ENCODE results near the gene ABHD14A.

The ABHD14A gene

DNA sequence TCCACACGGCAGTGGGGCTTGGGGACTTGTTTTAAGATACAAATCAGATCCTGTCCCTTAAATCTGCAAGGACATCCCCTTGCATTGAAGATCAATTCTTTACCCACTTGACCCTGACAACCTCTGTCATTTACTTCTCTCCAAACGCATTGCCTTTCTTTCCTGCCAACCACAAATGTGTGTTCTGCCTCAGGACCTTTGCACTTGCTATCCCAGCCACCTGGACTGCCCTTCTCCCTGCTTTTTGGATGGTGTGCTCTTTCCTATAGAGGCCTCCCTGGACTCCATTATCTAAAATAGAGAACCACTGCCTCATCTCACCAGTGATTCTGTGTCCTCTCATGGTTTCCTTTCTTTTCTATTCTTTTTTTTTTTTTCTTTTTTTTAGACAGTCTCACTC lies 22.3 kb downstream of the ABHD14A start:
- DNase-seq = no peak

DNA sequence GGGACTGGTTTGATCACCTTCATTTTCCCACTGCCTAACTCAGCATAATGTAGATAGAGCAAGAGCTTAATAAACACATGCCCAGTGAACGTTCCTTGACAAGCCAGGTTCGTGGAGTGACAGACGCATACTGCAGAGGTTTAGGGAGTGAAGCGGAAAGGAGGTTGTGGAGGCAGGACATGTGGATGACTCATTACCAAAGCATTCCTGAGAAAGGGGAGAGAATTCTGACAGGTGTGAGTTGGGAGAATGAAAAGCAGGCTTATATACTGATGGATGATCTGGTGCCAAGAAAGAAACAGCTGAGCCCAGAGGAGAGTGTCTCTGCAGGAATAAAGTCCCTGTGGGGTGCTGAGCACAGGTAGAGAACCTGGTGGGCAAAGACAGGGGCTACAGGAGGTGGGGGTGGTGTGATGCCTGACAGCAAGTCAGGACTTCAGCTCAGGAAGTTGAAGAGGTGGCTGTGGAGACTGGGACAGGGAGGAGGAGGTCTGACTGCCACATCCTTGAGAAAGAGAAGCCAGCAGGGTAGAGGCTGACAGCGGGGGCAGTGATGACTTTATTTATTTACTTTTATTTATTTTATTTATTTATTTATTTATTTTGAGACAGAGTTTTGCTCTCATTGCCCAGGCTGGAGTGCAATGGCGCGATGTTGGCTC lies 23.2 kb downstream of the ABHD14A start:
- no peak for DNase-seq

DNA sequence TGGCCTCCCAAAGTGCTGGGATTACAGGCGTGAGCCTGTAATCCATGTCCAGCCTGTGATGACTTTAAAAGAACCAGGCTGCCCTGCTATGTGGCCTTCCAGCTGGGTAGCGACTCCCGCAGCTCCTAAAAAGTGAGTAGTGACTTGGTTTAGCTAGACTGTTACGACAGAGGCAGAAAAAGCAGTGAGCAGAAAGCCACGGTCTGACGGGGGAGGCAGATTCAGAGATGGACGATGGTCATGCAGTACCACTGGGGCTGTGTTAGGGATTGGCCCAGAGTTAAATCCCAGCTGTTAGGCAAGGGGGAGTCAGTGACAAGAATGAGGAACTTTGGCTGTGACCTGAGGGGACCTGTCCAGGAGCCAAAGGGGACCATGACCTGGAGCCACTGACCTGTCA lies 23.9 kb downstream of the ABHD14A start:
- no peak for DNase-seq

DNA sequence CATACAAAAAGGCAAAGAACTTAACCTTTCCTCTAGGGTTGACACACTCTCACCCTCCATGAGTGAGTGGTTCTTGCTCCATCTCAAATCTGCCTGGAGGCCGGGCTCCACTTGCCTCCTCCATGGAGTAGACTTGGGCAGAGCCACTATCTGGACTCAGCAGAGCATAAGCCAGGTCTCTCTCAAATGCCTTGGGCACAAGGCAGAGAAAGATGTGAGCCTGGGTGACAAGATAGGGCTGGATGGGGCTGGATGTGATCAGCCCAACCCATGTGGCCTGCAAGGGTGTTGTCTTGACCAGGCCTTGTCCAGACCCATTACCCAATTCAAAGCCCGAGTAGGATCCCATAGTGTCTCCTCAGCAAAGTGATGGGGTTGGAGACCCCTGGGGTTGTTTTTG lies 25.0 kb downstream of the ABHD14A start:
- no peak for DNase-seq

DNA sequence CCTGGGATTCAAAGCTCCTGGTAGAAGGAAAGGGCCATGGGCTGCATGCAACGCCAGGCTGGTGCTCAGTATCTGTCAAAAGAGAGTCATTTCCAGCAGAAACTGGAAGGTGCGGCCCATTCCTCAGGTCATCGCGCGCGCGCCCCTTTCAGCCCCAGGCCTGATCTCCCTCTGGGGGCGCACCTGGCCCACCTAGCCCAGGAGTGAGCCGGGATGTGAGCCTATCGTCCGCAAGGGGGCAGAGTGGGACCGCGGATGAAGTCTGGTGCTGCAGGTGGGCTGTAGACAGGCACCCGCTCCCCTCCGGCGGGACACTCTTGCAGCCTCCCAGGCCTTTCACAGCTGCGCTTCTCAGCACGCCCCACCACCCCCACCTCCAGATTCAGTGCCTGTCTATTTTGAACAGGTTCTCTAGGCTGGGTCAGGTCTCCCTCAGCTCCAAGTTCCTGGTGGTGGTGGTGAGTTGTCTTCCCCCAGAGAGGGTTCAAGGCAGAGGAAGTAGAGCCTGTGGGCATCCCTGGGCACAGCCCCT lies 26.6 kb downstream of the ABHD14A start:
- peak; percentile 89 for DNase-seq

DNA sequence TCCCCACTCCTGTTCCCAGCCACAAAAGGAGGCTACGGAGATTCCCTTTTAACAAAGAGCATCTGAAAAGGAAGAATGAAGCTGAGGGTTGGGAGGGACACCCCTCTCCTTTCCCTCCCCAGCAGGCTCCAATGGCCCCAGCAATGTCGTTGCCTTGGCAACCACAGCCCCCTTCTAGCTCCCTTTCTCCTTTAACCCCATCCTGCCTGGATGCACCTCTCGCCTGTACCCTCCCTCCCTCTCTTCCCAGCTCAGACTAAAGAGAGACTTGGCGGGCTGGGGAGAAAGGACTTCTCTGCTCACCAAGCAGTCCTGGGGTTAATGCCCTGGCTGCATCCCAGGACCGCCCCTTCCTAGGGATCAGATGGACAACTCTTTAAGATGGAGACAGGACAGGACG lies 27.9 kb downstream of the ABHD14A start:
- no peak for DNase-seq

DNA sequence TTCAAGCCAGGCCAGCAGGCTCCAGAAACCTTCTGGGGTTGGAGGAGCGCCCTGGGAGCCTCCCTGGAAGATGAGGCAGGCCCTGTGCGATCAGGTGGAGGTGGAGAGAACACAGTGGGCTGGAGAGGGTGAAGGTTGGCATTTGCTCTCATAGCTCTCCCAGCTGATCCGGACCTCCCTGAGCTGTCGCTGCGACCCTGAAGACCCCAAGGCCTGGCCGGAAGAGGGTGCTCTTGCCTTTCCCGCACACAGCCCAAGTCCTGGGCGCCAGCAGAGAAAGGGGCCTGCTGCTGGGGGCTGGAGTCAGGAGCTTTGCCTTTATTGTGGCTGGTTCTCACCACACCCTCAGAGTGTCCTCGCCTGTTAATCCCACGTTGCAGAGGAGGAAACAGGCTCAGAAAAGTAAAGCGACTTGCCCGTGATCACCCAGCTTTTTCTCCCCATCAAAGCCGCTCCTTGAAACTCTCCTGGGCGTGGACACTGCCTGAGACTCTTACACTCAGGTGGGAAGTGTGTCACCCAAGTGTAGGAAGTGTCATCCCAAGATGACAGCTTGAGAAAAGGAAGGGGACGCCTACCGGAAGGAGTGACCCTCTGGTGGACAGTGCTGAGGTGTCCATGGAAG lies 29.4 kb downstream of the ABHD14A start:
- DNase-seq = no peak

DNA sequence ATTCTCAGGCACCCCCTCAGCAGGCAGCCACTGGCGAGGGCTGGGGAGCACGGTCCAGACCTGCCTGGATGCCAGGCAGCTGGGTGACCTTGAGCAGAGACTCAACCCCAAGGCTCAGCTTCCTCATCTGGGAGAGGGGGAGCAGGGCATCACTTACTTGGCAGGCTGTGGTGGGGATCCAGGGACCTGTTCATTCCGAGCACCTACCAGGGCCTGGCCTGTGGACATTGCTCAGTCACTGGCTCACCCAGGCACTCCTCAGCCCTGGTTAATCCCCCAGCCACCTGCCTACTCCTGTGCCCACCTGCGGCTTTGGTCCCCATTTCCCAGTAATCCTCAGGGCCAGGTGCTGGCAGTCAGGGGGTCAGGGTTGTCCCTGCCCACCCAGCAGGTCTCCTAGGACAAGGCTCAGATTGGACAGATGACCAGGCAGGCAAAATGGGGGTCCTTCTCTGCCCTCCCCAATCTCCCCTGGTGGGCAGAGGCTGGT lies 30.1 kb downstream of the ABHD14A start:
- DNase-seq = no peak

DNA sequence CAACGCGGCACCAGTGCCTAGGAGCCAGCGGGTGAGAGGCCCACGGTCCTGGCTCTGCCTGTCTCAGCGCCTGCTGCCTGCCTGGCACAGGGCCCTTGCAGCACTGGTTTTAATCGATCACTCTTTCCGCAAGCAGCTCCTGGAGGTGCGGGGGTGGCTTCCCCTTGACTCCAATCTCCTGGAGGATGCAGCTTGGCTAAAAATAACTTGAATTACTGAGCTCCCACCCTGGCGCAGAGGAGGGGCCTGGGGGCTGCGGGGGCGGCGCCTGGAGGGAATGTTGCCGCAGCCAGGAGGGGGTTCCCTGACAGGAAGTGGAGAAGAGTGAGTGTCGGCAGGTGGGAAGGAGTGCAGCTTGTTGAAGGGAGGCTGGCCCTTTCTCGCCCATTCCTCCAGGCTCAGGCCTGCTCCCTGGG lies 30.7 kb downstream of the ABHD14A start:
- DNase-seq = no peak

DNA sequence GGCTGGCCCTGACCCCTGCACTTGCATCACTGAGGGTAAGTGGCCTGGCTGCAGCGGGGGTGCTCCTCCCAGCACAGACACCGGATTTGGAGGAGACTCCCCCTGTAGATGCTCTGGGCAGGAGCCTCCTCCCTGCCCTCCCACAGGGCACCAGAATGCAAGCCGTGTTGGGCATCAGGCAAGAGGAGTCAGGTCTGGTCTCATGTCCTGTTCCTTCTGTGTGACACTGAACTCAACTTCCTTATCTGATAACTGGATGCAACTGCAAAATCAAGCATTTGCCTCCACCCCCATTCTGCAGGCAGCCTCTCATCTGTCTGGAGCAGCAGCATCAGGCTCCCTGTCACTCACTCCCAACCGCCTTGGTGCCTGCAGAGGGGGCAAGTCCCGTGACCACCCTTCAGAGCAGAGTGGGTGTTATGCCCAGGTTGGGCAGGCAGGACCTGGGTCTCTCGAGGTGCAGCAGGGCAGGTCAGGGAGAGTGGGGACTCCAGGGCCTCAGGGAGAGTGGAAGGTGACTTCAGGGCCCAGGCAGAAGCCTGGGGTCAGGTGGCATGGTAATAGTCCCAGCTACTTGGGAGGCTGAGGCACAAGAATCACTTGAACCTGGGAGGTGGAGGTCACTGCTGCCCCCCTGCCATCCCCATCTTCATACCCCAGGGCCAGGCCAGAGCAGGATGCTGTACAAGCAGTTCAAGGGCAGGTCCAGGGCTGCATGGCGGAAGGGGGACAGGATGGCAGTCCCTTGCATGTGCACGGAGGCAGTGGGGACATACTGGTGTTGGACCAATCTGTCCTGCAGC lies 31.4 kb downstream of the ABHD14A start:
- no peak for DNase-seq

DNA sequence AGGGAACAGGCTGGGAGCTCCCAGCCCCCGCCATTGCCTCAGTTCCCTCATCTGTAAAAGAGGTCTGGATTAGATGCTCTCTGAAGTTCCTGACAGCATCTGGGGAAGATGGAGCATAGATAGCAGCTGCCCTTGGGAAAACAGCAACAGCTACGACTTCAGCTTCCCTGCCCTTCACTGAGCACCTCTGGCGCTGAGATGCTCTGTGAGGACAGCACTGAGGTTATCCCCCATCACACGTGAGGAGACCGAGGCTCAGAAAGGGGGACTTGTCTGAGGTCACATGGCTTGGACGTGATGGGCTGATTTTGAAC lies 31.9 kb downstream of the ABHD14A start:
- no peak for DNase-seq

DNA sequence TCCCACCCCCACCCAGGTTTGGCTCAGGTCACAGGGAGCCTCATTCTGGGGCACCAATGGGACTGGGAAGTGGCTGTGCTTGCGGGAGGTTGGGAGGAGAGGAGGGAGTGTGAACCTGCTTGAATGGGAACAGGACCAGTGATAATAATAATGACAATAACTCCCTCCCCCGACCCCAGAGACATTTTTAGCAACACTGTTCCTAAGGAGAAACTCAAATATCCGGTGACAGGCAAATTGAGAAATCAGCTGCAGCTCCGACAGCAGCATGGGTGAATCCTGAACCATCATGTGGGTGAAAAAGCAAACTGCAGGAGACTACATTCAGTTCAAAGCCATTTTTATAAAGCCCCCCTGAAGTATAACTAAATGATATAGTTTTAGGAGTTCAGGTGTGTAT lies 32.4 kb downstream of the ABHD14A start:
- no peak for DNase-seq

DNA sequence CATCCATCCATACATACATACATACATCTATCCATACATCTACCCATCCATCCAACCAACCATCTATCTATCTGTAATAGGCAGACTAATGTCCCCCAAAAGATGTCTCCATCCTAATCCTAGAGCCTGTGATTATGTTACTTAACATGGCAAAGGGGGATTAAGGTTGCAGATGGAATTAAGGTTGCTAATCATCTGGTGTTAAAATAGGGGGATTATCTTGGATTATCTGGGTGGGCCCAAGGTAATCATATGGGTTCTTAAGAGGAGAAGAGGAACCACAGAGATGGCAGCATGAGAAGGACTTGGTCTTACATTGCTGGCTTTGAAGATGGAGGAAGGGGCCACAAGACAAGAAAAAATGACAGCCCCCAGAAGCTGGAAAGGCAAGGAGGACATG lies 35.6 kb downstream of the ABHD14A start:
- no peak for DNase-seq

DNA sequence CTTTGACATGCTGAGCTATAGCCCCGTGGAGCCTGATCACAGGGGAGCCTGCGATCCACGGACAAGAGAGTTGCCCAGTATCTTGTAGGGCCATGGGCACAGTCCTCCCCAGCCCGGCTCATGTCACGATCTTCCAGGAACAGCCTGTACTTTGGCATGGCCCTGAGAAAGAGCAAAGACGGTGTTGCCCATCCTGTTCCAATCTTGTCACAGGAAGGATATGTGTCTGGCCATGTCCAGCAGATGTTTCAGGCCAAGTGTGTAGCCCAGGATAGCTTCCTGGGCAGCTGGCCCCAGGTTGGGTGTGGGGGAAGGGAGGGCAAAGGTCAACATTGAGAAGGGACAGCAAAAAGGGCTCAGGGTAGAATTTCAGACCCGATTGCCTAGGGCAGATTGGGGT lies 37.8 kb downstream of the ABHD14A start:
- no peak for DNase-seq

DNA sequence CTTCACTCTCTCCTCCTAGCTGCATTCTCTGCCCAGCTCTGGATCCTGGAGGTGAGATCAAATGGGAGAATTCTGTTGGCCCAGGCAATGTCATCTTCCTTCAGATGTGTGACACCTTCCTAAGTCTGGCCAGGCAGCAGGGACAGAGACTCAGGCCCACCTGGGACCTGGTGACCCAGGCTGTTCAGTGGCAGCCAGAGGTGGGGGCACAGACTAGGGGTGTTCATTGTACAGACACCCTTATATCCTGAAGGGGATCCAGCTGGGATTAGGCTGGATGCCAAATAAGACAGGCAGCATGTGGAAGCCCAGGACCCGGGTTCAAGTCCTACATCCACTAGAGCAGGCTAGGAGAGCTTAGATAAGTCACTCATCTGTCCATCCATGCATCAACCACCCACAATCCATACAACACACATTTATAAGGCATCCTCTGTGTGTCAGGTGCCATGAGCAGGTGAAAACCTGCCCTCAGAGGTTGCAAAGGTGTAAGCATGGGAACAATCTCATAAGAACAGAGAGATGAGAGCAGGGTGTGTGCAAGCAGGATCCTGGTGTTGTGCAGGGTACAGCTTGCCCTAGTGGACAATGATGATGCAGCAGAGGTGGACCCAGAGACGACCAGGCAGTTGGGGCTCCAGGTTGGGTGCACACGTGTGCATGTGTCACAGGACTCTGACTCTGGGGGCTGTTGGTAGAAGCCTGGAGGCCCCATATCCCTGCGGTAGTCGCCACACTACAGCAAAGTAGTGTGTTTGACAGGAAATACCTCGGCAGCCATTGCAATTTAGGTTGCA lies 39.1 kb downstream of the ABHD14A start:
- DNase-seq = no peak

DNA sequence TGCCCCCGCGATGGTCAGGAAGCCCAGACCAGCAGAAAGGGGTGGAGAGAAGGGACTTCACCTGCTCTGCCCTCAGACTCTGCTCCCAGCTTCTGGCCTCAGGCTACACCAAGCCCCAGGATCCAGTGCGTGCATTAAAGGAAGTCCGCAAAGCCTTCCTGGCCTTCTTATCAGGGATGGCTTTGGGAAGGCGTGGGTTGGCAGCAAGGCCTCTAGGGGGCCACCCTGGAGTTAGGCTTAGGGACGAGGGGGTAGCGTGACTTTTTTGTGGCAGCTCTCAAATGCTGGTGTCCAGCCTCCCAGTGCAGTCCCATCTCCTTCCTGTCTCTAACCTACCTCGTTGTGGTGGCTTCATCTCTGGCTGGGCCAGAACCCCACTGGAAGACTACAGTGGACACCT lies 39.7 kb downstream of the ABHD14A start:
- DNase-seq = no peak

DNA sequence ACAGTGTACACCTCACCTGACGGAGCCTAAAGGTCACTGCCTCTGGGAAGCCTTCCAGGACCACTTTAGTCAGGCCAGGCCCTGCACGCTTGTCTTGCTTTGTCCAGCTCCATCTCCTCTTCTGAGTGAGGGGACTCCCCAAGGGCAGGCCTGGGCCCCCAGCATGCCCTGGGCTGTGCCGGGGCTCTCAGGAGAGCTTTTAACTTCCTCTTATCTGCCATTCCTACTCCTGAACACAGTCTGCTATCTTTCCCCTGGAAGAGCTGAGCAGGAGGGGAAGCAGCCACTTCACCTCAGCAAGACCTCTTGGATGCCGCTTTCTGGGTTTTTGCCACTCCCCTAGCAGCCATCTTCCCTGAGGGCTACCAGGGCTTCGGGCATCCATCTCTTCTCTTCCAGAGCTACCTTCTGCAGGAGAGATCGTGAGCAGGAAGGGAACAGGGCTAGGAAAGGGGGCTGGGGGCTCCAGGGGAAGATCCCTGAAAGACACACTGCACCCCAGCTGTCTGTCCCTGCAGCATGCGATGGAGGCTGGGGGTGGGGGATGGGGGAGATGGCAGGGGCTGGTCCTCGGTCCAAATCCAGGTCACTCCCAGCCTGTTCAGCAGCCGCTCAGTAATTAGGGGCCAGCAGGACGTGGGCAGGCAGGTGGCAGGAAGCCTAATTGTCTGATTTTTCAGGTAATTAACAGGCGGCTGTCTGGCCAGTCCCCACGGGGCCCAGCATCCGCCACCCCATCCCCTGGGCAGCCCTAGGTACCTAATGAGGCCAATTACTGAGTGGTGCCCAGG lies 40.8 kb downstream of the ABHD14A start:
- no peak for DNase-seq

DNA sequence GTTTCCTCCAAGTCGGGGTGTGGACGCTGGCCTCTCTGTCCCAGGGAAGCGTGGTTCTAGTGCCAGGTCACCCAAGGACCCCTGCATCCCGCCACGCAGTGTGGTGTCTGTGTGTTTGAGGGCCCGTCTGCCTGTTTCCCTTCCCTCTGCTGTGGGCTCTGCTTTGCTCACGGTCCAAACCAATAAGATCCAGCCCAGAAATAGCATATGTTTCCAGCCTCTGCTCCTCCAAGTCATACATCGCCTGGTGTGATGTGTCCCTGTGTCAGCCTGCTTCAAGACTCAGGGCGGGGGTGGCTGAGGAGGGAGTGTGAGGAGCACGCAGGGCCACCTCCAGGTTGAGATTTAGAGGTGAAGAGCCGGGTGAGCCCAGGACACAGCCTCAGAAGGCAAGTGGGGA lies 42.7 kb downstream of the ABHD14A start:
- no peak for DNase-seq

DNA sequence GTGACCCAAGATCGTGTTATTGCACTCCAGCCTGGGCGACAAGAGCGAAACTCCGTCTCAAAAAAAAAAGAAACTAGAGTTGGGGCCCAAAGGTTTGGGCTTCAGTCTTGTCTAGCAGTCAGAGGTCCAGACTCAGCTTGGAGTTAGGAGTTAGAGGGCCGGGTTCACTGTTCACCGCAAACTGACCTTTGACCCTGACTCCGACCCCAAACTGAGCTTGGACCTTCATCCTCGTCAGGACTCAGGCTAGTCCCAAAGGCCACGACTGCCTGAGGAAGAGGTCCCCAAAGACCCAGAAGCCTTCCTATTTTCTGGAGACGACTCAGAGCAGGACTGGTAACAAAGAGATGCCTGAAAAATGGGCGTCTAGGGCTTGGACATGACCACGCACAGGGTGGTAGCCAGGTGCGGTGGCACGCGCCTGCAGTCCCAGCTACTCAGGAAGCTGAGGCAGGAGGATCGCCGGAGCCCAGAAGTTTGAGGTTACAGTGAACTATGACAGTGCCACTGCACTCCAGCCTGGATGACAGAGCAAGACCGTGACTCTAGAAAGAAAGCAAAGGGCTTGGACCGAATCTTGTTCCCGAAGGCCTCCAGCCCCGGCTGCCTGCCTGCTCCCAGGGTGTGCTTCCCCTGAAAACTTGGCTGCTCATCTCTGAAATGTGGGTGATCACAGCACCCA lies 43.6 kb downstream of the ABHD14A start:
- DNase-seq = no peak

DNA sequence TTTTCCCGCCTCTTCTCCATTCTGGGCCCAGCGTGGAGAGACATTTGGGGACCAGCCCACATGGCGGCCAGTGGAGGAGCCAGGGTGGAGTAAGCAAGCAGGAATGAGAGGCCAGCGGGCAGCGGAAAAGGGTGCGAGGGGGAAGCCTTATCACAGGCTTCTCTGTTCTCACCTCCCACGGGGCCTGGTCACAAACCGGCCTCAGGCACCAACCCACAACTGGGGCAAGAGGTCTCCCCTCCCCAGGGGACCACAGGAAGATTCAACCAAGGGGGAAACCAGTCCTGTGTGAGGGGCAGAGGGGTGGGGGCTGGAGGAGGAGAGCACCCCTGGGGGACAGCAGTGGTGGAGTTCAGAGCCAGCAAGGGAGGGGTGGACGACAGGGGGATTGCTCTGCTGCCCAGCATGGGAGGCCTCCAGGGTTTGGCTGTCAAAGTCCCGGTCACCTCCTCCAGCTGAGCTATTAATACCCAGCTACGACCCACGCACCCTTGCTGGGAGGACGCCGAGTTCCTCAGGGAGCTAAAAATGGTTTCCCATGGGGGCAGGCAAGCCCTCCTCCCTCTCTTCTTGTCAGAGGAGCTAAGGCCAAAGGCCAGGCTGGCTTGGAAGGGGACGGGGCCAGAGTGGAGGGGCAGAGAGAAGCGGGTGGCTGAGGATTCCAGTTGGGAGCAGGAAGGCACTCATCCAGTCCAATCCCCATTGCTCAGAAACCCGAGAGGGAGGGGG lies 44.7 kb downstream of the ABHD14A start:
- DNase-seq = no peak

DNA sequence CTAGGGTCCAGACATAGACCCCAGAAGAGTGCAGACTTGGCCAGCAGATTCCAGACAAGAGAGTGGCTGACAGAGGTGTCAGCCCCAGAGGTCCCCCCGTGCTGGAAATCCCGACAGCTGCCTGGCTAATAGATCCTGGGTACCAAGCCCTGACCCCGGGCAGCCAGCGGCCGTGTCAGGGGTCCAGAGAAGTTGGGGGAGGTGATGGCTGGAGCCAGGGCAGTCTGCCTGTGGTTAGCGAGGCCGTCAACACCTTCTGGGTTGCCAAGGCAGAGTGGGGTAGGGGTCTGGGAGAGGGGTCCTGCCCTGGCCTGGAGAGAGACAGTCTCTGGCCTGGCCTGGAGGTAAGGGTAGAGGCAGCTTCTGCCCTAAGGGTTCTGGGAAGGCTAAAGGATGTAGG lies 45.9 kb downstream of the ABHD14A start:
- DNase-seq = no peak

Measured in activated CD8-positive, alpha-beta memory T cell treated with anti-CD3 and anti-CD28 coated beads, Interleukin-2, amount 50 U/mL, for 4 hours (primary cell).